Hair follicular keratinocyte (primary cell): ENCODE measurements around the gene TOR3A. TPM values are rescaled to one million over a fixed set of nuclear protein-coding genes. Genes with fewer than 3 reads are reported as not detected.

Experiments
- total RNA-seq: library from RNA; depleted of rRNA; stranded (reverse); fragments of >200 nt; gene quantifications from 2 replicates; pipeline ENCODE4 v1.2.3, GENCODE V29; 2015

Gene TOR3A
- total RNA-seq = 43.3 and 52.1 TPM in 2 replicates

GRCh38 chr1:179081687-179082332, at the start of gene TOR3A:
TSS of gene TOR3A (plus strand) at chr1:179082070. CDS start at chr1:179082129, 59 bp downstream.

Other genes starting within 250 kb of the TOR3A start
- not detected in 2 replicates for gene ANGPTL1, start 211.0 kb upstream of the TOR3A start, total RNA-seq
- 20.0 and 31.4 TPM in 2 replicates for gene FAM20B, start 56.2 kb upstream of the TOR3A start, total RNA-seq
- 9.4 and 13.6 TPM in 2 replicates for gene ABL2, start 147.6 kb downstream of the TOR3A start, total RNA-seq
- gene SOAT1, start 211.7 kb downstream of the TOR3A start, total RNA-seq = 10.0 and 12.5 TPM in 2 replicates